CD4-positive, alpha-beta T cell treated with Interferon gamma for 1 hour (primary cell): ENCODE data around the gene UBE2O.

Experiments used
- DNase-seq: peaks from one replicate; pipeline ENCODE4 v3.0.0-alpha.2; 2020

Gene UBE2O

DNA sequence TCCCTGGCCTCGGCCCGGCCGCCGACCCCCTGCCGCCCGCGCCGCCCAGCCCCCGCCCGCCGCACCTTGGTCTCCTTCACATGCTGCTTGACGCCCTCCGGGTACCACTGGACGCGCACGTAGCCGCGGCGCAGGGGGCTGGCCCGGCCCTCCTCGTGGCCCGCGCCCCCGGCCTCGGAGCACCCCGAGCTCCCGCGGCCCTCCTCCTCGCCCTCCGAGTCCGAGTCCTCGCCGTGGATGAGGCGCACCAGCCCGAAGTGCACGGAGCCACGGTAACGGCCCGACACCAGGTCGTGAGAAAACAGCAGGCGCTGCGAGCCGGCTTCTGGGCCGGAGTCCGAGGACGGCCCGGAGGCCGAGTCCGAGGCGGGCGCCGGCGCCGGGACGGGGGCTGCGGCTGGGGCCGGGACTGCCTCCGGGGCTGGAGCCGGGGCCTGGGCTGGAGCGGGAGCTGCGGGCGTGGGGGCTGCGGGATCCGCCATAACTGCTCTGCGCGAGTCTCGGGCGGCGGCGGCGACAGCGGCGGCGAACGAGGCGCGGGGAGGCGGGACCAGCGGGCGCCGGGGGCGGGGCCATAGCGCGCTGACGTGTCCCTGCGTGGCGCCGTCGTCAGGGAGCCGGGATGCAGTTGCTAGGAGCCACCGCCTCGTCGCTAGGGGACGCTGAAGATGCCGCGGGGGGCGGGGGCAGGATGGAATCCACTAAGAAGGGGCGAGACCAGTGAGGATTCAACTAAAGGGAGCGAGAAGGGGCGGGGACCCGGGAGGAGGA lies at the start of gene UBE2O:
UBE2O (minus strand) TSS at position 493 of the 771 bp plus-strand sequence; CDS start at position 482, 11 bp downstream.
- DNase-seq: peak; percentile 93

DNA sequence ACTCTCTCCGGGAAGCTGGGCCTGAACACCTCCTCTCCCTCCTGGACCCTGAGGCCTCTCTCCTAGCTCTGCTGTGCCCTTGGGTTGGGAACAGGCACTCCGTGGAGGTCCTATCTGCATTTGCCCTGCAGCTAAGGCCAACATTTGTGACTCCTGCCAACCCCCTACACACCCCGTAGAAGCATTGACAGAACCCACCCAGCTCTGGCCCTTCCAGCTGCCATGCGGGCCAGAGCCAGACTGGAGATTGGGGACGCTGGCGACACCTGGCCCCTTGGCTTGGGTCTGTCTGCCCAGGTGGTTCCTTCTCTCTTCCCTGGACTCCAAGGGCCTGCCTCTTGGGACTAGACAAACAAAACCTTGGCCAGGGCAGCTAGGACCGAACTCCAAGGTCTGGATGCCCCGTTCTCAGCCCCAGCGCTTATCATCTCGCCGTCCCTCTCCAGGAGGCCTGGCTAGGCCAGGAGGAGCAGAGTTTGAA lies 48.9 kb upstream of the UBE2O start:
- DNase-seq: no peak

DNA sequence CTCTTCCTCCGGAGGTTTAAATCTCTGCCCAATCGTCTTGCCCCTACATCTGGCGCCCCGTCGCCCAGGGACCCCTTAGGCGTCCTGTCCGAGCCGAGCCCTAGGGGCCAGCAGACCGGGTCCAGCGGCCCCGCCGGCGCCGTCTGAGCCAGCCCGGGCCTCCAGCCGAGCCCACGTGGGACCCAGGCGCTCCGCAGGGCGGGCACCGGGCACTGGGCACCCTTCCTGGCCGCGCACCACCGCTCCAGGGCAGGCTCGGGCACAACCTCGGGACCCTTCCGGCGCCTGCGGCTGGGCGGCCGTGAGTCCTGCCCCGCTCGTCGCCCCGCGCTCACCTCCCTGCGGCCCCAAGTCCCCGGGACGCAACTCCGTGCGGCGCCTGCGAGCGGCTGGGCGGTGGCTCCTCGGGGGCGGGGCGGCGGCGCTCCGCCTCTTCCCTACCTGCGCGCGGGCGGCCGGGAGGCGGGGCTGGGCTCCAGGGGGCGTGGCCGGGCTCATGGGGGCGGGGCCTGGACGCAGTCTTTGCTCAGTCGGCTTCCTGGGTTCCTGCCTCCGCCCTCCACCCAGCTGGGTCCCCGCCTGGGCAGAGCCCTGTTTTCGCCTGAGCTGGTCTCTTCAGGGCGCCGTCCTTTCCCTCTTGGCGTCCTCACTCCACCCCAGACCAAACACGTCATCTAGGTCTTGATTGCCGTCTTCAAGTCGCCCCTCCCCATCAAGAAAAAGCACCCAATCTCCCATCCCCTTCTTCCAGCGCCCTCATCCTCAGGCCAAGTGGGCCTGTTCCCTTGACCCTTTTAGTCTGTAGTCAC lies 48.3 kb upstream of the UBE2O start, which contains the start of gene RHBDF2:
RHBDF2 (minus strand) TSS at position 406 of the 809 bp plus-strand sequence. CDS start 19,899 bp downstream, outside the sequence.
- peak; percentile 95 for DNase-seq

DNA sequence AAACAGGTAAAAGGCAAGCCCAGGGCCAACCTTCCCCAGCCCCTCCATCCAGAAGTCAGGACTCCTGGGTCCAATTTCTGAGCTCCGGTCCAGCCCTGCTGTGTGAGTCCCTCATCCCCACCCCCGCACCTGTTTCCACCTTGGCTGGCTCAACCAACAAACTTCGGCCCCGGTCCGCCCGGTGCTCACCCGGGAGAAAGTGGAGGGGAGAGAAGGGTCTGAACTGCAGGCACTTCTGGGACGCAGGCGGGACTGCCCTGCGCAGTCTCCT lies 47.7 kb upstream of the UBE2O start:
- no peak for DNase-seq

DNA sequence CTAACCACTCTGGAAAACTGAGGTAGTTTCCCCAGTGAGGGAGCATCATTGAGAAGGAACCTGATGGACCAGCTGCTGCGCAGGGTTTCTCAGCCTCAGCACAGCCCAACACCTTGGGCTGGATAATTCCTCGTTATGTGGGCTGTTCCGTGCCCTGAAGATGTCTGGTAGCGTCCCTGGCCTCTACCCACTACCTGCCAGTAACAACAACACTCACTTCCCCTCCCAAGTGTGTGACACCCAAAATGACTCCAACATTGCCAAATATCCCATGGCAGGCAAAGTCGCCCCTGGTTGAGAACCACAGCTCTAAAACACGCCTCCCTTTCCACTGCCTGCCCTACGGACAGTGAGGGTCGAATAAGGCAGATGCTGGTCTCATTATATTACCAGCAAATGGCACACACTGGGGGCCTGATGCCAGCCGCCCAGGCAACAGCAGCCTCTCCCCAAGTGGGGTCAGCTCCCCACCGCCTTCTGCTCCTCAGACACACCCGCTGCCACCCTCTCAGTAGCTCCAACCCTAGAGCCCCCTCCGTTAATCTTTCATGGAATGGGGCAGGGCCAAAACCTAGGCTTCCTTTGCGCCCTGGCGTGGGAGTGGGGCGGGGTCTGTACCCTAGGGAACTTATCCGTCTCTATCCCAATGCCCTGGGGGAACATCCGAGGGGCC lies 47.3 kb upstream of the UBE2O start:
- DNase-seq: peak; percentile 47

DNA sequence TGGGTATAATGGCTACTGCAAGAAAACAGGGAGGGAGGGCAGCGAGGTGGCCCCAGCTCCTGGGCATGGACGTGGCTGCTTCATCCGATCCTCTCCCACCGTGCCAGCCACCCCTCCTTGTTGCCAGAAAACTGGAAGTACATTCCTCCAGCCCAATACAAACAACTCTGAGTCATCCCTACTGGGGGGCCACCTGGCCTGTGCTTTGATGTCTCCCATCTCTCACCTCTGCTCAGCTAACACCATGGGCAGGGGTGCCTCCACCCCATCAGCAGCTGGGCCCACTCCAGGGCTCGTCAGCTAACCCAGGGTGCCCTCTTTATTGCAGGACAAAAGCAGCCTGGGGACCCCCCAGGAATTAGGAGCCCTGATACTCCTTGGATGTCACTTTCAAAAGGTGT lies 46.3 kb upstream of the UBE2O start:
- DNase-seq: no peak

DNA sequence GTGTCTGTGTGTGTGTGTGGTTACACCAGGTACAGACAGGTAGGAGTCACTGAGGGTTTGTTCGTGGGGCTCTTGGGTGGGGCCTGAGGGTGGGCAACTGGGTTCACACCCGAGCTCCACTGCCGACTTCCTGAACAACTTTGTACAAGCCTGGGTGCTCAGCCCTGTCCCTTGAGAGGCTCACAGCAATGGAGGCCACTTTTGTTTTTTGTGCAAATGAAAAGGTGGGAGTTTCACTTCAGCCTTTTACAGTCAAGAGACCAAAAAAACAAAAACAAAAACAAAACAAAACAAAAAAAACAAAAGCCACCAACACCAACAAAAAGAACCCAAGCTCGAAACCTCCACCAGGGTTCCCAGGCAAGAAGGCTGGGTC lies 45.9 kb upstream of the UBE2O start:
- no peak for DNase-seq

DNA sequence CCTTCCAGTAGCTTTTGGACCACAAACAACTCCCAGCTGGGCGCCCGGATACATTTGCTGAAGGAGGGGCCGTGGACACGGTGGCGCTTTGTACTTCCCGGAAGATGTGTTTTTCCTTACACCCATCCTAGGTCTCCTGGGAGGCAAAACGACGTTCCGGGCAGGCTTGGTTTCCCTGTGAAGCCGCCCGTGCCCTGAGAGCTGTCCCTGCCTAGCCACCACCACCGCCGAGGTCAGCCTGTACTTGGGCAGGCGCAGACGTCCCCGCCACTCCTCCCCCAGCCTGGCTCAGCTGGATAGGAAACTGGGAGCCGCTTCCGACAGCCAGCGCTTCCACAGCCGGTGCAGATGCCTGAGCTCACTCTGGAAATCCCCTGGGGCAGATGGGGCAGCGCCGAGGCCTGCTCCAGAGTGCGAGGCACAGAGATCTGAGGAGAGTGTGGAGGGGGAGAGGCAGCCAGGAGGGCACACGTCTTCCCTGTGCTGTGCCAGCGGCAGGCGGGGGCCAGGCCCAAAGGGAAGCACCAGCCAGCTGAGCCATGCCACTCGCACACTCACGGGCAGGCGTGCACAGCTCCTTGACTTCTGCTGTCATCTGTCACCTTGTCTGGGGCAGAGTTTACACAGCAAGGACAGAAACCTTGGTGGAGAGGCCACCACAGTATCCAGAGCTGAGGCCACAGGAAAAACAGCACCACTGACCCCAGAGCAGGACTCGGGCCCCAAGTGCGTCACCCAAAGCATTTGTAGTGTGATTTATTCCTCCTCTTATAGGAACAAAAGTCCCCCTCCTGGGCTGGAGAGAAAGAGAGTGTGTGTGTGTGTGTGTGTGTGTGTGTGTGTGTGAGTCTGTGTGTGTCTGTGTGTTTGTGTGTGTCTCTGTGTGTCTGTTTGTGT lies 45.3 kb upstream of the UBE2O start:
- no peak for DNase-seq

DNA sequence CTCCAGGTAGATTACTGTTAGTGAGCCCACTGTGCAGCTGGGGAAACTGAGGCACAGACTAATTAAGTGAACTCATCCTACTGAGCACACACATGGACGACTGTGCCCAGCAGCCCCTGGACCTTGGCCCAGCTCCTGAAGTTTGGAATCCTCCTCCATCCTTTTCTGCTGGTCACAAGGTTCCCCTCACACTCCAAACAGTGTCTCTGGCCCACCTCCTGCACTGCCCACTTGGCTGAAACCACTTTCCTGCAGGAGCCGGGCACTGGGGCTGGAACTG lies 44.7 kb upstream of the UBE2O start:
- no peak for DNase-seq

DNA sequence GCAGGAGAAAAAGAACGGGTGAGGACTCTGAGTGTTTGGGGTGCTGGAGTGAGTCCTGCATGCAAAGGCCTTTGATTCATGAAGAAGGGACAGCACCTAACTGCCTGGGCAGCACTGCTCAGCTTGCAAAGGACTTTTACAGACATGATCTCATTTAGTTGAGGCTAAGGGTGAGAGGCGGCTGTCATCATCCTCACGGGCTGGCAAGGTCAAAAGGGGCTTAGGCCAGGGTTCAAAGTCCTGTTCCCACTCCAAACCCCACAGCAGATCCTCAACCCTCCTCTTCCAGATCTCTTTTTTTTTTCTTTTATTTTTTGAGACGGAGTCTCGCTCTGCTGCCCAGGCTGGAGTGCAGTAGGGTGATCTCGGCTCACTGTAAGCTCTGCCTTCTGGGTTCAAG lies 43.5 kb upstream of the UBE2O start:
- DNase-seq: no peak

DNA sequence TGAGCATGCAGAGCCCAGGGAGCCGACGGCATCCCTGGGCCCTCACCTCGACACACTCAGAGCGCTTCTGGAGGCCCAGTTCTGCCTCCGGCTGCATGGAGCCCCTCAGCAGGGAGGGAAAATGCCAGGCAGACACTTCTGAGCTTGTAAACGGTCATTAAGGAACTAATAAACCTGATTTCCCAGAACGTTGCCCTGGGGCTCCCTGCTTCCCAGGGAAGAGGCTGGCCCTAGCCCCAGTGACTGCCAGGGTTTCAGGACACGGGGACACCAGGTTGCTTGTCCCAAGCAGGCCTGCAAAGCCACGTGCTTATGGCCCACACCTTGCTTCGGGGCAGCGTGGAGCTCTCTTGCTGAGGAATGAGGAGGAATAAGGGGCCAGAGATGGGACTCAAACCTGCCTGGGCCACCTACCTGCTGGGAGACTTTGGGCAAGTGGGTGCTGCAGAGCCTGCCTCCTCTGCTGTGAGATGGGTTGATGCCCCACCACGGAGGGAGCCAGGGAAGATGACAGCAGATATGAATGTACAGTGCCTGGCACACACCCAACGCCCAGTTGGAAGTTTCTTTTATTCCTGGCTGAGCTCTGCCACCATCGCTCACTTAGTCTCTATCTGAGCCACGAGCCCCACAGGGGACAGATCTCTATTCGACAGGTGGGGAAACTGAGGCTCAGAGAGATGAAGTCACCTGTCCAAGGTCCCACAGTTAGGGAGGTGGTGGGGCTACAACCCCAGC lies 42.9 kb upstream of the UBE2O start:
- no peak for DNase-seq

DNA sequence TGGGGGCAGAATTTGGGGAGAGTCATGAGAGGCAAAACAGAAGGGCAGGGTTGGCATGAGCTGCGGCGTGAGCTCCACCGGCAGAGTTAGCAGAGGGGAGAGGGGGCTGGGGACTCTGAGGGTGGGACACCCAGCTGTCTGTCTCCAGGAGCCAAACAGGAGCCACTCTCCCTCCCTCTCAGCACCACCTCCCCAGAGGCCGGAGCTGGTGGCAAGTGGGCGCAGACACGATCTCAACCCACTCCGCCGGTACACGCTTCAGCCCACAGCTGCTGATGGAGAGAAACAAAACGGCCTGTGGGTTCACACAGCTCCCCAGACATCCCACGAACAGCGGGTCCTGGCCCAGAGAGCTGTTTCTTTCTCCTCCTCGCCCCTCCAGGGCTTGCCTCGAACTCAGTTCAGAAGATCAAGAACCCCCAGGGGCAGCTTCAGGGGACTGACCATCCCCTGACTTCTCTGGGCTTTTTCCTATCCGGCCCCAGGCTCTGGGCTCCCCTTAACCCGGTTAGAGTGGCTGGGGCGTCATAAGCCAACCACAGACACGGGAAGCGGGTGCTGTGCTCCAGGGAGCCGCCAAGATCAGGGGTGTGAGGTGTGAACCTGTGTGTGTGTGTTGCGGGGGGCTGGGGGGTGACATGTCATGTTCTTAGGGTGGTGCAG lies 40.7 kb upstream of the UBE2O start:
- DNase-seq: no peak

DNA sequence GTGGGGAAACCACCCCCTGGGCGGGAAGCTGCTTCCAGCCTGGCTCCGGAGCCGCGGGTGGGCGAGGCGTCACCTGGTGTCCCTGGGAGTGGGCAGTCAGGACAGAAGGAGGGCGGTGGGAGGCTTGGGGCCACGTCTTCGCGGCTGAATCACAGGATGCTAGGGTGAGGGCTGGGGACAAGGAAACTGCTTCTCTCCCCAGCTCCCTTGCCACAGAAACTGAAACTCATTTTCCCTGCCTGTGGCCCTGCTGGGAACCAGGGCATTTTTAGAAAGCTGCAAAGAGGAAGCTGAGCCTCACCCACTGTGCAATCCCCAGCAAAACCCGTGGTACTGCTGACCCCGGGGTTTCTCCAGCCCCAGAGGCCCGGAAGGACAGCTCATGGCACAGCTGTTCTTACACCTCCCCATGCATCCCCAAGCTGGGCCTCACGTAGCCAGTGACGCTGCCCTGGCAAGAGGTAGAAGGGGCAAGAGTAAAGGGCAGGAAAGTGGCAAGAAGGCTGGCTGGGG lies 40.1 kb upstream of the UBE2O start:
- DNase-seq: peak; percentile 86

DNA sequence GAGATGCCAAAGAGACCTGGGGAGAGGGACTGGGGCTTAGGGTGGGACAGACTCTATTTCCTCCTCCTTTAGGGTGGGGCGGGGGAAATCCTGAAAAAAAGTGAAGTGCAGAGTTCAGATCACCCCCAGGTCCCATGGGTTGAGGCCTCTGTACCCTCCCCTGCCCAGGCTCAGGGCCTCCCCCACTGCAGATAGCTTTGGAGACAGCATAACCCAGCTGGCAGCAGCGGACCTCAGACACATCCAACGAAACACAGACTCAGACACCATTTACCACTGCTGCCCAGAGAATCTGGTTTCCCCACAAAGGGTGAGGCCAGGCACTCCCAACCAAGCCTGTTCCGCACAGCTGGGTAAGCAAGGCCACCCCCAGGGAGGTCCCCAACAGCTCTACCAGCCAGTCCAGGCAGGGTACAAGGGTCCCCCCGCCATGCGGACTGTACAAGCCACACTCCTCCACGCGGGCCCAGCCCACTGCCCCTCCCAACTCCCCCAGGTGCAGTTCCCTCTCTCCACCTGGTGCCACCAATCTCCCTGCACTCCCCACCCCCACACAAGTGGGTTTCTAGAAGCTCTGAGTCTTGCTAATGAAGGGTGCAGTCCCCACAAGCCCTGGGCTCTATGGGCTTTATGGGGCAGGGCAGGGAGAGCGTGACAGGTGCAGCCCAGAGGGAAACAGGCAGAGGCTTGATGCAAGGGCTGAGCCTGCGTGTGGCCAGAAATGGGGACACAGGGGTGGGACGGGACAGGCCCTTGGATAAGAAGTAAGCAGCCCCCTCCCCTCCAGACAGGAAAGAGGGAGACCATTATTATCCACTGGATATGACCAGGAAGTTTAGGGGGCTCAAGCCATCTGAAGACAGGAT lies 39.4 kb upstream of the UBE2O start:
- DNase-seq: peak; percentile 68

DNA sequence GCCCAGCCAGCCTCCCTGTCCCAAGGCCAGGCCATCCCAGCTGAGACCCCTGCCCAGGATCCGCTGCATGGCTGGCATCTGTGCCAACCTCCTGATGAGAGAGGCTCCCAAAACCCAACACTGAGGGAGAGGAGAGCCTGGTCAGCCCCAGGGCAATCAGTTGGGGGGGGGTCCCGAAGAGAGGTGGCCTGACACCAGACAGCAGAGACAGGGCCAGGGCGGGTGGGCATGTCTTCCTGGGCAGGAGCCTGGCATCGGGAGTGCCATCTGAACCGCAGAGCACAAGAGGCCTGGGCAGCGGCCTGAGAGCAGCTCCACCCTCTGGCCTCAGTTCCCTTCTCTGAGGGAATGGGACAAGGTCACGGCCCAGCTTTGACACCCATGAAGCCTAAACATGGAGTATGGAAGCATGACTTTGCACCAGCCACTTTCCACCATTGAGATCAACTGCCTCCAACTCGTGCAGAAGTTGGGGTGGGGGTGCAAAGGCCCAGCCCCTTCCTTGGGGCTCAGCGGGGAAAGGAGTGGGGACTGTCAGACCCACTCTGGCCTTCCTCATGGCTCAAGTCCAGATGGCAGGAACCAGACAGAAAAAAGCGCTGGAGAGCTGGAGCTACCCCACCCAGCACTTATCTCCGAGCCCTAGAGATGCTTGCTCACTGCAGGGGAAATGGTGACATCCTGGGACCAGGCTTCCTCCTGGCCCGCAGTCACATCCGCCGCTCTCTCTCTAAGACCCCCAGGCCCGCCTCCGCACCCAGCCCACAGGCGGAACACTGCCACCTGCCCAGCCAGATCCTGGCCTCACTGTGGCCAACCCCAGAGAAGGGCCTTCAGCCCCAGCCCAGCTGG lies 38.5 kb upstream of the UBE2O start:
- DNase-seq: no peak

DNA sequence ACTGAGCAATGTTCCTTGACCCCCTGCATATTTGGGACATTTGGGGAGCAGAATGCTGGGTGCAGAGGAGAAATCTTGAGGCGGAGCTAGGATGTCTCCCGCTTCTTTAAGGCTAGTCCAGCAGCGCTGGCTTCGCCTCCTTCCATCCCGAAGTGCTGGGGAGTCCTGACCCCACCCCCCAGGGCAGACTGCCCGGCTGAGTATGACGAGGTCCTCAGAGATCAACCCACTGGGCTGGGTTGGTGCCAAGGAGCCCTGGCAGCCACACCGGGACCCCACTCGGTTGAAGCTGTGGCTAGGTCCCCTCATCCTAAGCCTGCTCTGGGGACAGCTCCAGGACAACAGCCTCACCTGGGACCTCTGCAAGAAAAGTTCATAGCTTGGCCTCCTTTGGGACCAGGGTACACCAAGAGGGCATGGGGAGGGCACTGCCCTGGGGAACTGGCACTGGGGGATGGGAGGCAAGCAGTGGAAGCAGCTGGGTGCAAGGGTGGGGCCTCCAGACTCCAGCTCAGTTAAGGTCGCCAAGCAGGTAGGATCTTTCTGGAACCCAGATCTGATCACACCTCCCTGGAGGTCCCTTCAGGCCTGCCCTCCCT lies 37.3 kb upstream of the UBE2O start:
- no peak for DNase-seq

DNA sequence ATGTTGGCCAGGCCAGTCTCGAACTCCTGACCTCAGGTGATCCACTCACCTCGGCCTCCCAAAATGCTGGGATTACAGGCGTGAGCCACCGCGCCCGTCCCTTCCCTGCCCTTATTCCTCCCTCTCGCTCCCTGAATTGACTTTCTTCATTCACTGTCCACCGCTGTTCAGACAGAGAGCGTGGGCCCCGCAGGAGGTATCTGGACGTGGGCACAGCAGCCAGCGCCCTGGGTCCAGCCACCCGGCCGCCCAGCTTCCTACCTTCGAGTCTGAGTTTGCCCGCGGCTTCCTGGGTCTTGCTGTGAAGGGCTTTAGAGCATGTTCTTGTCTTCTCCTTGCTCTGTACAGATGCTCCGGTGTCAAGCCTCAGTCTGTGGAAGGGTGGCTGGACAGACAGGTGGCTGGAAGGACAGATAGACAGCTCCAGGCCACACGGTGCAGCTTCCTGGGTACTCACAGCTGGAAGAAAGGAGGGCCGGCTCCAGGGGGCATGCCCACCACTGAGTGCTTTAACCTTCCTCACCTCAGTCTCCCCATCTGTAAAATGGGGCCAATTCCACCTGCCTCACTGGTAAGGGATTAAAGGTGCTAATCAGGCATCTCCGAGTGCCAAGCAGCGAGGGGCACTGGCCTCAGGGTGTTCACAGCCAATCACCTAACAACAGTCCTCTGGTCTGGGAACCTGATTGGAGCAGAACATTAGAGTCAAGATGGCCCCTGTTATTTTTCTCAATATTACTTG lies 34.7 kb upstream of the UBE2O start:
- DNase-seq: no peak

DNA sequence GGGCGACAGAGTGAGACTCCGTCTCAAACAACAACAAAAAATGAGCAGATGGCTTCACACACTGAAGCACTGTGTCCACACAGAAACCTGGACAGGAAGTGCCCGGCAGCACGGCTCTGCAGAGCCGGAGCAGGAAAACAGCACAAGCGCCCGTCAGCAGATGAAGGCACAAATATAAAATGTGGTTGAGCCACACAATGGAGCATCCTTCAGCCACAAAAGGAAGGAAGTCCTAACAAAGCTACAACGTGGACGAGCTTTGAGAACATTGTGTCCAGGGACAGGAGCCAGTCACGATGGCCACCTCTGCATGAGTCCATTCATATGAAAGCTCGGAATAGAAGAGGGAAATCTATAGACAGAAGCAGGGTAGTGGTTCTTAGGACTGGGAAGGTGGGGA lies 32.6 kb upstream of the UBE2O start:
- no peak for DNase-seq
